Measurements from ENCODE around the gene CNKSR3. TPM values are rescaled to one million over a fixed set of nuclear protein-coding genes. Genes with fewer than 3 reads are reported as not detected.
A peak's percentile ranks its signal among the peaks of the same experiment; 100 is the strongest.

CNKSR3 gene
- total RNA-seq, 1 experiment from 2014 or later, result 14.7 TPM

DNA sequence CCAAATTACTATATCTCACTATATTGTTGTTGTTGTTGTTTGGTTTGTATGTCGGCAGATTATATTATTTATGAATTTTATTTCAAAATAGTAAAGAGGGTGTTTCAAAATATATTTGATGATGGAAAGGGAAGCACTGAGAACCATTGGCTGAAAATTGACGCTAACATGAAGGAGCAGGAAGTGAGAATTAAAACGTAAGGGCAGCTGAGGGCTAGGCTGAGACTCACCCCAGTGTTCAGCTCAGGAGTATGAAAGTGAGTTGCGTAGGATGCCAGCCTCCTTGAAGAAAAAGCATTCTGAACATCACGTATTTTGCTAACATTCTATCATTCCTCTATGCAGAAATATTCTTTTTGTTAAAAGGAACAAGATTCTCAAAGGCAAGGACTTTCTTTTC, 143.1 kb downstream of the CNKSR3 start:
- Histone ChIP-seq H3K4me3 (no peak overlapping the region), H3K27ac (no peak overlapping the region), H3K4me1 (replicated peaks) (peaks cover 5% of the 10 kb centered on the region), H3K36me3 (no peaks in the 10 kb centered on the region), H3K9me3 (replicated peaks) (no peaks in the 10 kb centered on the region), H3K27me3 (replicated peaks) (no peaks in the 10 kb centered on the region)
- DNase-seq (ENCODE audit: low read depth in 1 of 2, low spot score in 2 of 2), result no peak

DNA sequence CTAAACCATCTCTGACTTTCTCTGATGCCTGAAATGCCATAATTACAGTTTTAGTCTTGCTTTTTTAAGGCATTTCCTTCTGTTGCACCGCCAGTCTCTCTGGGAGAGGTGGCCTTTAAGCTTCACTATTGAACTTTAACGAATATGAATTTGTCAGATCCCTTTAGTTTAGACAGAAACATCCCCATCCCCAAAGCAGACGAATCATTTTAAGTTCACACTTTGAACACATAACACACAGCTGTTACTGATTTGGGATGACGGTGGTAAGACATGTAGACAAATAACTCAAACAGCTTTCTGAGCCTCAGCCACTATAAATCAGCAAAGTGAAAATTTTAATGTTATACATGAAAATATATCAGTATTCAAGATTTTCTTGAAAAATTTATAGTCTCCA, 146.7 kb downstream of the CNKSR3 start:
- no peak for DNase-seq (ENCODE audit: low read depth in 1 of 2, low spot score in 2 of 2)
- no peak overlapping the region for H3K4me3 ChIP-seq
- H3K4me1 ChIP-seq (replicated peaks), result no peaks in the 10 kb centered on the region; the same call in 1 of the 2 replicates
- H3K27me3 ChIP-seq (replicated peaks), result no peaks in the 10 kb centered on the region
- no peak overlapping the region for H3K27ac ChIP-seq
- no peaks in the 10 kb centered on the region for H3K9me3 ChIP-seq (replicated peaks)
- no peaks in the 10 kb centered on the region for H3K36me3 ChIP-seq

DNA sequence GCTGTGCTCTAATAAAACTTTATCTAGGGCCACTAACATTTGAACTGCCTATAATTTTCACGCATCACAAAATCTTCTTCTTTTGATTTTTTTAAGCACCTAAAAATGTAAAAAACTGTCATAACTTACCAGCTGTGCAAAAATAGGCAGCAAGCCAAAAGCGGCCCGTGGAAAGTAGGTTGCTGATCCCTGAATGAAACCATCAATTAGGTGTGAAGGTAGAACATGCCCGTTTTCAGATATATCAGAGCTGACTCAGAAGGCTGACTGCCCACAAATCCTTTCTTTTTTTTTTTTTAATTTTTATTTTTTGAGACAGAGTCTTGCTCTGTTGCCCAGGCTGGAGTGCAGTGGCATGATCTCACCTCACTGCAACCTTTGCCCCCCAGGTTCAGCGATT, 149.0 kb downstream of the CNKSR3 start:
- Histone ChIP-seq H3K27ac (no peak overlapping the region), H3K4me3 (no peak overlapping the region), H3K4me1 (replicated peaks) (peaks cover 9% of the 10 kb centered on the region), H3K27me3 (replicated peaks) (no peaks in the 10 kb centered on the region), H3K9me3 (replicated peaks) (no peaks in the 10 kb centered on the region), H3K36me3 (no peaks in the 10 kb centered on the region)
- no peak for DNase-seq (ENCODE audit: low read depth in 1 of 2, low spot score in 2 of 2)

- Histone ChIP-seq H3K4me1 (replicated peaks) (peaks cover 9% of the 10 kb centered on the region), H3K27ac (no peak overlapping the region), H3K27me3 (replicated peaks) (no peaks in the 10 kb centered on the region), H3K36me3 (no peaks in the 10 kb centered on the region), H3K4me3 (no peak overlapping the region), H3K9me3 (replicated peaks) (no peaks in the 10 kb centered on the region)
- DNase-seq (ENCODE audit: low read depth in 1 of 2, low spot score in 2 of 2), result no peak
These were observed 150.0 kb downstream of the CNKSR3 start for GRCh38 chr6:154360476-154360875.

DNA sequence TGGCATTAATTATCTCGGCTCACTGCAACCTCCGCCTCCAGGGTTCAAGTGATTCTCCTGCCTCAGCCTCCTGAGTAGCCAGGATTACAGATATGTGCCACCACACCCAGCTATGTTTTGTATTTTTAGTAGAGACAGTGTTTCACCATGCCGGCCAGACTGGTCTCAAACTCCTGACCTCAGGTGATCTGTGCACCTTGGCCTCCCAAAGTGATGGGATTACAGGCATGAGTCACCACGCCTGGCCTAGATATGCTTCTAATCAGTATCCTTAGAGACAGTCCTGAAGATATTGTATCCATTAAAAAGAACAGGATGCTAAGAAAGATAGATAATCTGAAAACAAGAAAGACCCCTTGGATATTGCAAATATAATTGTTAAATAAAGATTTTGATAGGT, 150.8 kb downstream of the CNKSR3 start:
- H3K9me3 ChIP-seq (replicated peaks), result no peaks in the 10 kb centered on the region
- no peak overlapping the region for H3K4me3 ChIP-seq
- no peaks in the 10 kb centered on the region for H3K36me3 ChIP-seq
- no peak overlapping the region for H3K27ac ChIP-seq
- no peaks in the 10 kb centered on the region for H3K27me3 ChIP-seq (replicated peaks)
- DNase-seq (ENCODE audit: low read depth in 1 of 2, low spot score in 2 of 2), result no peak
- peaks cover 12% of the 10 kb centered on the region for H3K4me1 ChIP-seq (replicated peaks)

GRCh38 chr6:154359161-154359574, 151.3 kb downstream of the CNKSR3 start:
- DNase-seq (ENCODE audit: low read depth in 1 of 2, low spot score in 2 of 2), result no peak
- H3K27me3 ChIP-seq (replicated peaks), result no peaks in the 10 kb centered on the region
- H3K4me1 ChIP-seq (replicated peaks), result peaks cover 12% of the 10 kb centered on the region
- no peak overlapping the region for H3K4me3 ChIP-seq
- H3K36me3 ChIP-seq, result no peaks in the 10 kb centered on the region
- no peak overlapping the region for H3K27ac ChIP-seq
- no peaks in the 10 kb centered on the region for H3K9me3 ChIP-seq (replicated peaks)

- H3K27ac ChIP-seq, result peak overlapping the region; percentile 52
- no peaks in the 10 kb centered on the region for H3K36me3 ChIP-seq
- H3K27me3 ChIP-seq (replicated peaks), result no peaks in the 10 kb centered on the region
- H3K9me3 ChIP-seq (replicated peaks), result no peaks in the 10 kb centered on the region
- no peak overlapping the region for H3K4me3 ChIP-seq
- peaks cover 12% of the 10 kb centered on the region for H3K4me1 ChIP-seq (replicated peaks)
- DNase-seq (ENCODE audit: low read depth in 1 of 2, low spot score in 2 of 2), result peak; percentile 54 to 70
These were observed 152.4 kb downstream of the CNKSR3 start for GRCh38 chr6:154358019-154358545.

DNA sequence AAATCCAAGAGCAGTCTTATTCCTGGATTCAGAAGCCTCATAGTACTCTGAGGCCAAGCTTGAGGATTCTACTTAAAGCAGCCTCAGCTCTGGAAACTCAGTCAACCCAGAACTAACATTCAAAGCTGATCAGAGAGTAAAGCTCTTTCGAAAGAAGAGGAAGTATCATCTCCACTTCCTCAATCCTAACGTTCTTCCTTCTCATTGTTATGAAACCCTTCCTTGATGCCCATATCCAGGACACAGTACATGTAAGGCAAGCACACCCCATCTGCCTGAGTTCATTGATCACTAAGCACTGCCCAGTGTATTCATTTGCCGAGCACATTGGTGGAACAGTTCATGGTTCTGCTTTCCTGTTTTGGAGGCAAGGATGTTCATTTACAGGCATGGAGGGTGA, 153.8 kb downstream of the CNKSR3 start, which contains the start of gene IPCEF1:
Gene IPCEF1 (minus strand): TSS at position 114 of the 400 bp plus-strand sequence. CDS start 90,856 bp downstream, outside the sequence.
- DNase-seq (ENCODE audit: low read depth in 1 of 2, low spot score in 2 of 2), result no peak
- peaks cover 12% of the 10 kb centered on the region for H3K4me1 ChIP-seq (replicated peaks)
- H3K9me3 ChIP-seq (replicated peaks), result no peaks in the 10 kb centered on the region
- H3K27ac ChIP-seq, result no peak within 1 kb of the TSS
- no peaks in the 10 kb centered on the region for H3K36me3 ChIP-seq
- no peaks in the 10 kb centered on the region for H3K27me3 ChIP-seq (replicated peaks)
- H3K4me3 ChIP-seq, result no peak within 1 kb of the TSS

DNA sequence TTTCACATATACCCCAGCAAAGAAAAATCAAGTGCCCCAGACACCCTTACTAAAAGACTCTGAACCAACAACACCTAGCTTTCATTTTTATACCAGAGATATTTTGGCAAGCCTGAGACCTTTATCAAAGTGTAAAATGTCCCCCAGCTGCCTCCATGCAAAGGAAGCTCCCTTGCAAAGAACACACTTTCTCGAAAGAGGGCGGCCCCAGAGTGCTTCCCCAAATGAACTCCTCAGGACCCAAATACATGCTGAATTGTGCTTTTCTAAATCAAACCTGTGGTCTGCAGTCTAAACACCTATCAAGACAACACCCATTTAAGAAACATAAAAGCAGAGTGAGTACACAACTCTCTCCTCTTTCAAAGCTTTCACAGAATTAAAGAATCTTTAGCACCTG, 154.4 kb downstream of the CNKSR3 start:
- peaks cover 12% of the 10 kb centered on the region for H3K4me1 ChIP-seq (replicated peaks)
- H3K27ac ChIP-seq, result no peak overlapping the region
- H3K36me3 ChIP-seq, result no peaks in the 10 kb centered on the region
- no peak for DNase-seq (ENCODE audit: low read depth in 1 of 2, low spot score in 2 of 2)
- no peaks in the 10 kb centered on the region for H3K27me3 ChIP-seq (replicated peaks)
- no peaks in the 10 kb centered on the region for H3K9me3 ChIP-seq (replicated peaks)
- H3K4me3 ChIP-seq, result no peak overlapping the region

DNA sequence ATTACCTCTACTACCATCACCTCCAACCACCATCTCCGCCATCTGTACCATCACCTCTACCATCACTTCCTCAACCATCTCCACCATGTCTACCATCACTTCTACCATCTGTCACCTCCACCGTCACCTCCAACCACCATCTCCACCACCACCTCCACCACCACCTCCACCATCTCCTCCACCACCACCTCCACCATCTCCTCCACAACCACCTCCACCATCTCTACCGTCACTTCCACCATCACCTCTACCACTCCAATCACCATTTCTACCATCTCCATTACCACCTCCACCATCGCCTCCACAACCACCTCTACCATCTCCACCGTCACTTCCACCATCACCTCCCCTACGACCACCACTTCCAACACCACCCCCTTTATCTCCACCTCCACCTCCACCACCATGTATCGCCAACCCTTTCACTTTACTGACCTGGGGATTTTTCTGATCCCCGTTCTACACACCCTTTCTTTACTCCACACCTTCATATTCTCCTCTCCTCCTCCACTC, 156.2 kb downstream of the CNKSR3 start:
- DNase-seq (ENCODE audit: low read depth in 1 of 2, low spot score in 2 of 2), result no peak
- Histone ChIP-seq H3K27me3 (replicated peaks) (no peaks in the 10 kb centered on the region), H3K4me1 (replicated peaks) (peaks cover 20% of the 10 kb centered on the region), H3K36me3 (no peaks in the 10 kb centered on the region), H3K4me3 (no peak overlapping the region), H3K27ac (no peak overlapping the region), H3K9me3 (replicated peaks) (no peaks in the 10 kb centered on the region)

- H3K4me1 ChIP-seq (replicated peaks), result peaks cover 19% of the 10 kb centered on the region
- no peaks in the 10 kb centered on the region for H3K27me3 ChIP-seq (replicated peaks)
- DNase-seq (ENCODE audit: low read depth in 1 of 2, low spot score in 2 of 2), result no peak
- no peaks in the 10 kb centered on the region for H3K36me3 ChIP-seq
- no peaks in the 10 kb centered on the region for H3K9me3 ChIP-seq (replicated peaks)
- no peak overlapping the region for H3K4me3 ChIP-seq
- H3K27ac ChIP-seq, result no peak overlapping the region
These were observed 156.9 kb downstream of the CNKSR3 start for GRCh38 chr6:154353626-154354025.

DNA sequence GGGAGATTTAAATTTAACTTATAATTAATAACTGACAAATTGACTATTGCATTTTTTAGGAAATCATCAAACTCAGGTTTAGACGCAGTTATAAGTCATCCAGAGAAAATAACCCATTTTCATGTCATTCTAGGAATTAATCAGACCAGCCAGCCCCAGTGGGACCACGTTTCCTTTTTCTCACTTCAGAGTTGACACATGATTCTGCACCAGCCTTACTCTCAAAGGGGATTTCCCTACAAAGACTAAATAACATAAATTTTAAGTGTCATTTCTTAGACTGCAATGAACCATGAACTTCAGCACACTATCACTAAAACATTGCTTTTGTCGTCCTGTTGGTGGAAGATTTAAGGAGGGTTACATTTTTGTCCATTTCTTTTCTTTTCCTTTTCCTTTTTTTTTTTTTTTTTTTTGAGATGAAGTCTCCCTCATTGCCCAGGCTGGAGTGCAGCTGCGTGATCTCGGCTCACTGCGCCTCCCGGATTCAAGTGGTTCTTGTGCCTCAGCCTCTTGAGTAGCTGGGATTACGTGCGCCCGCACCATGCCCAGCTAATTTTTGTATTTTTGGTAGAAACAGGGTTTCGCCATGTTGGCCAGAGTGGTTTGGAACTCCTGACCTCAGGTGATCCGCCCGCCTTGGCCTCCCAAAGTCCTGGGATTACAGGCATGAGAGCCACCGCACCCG, 157.4 kb downstream of the CNKSR3 start:
- Histone ChIP-seq H3K9me3 (replicated peaks) (no peaks in the 10 kb centered on the region), H3K4me1 (replicated peaks) (peaks cover 13% of the 10 kb centered on the region), H3K27ac (no peak overlapping the region), H3K36me3 (no peaks in the 10 kb centered on the region), H3K27me3 (replicated peaks) (no peaks in the 10 kb centered on the region), H3K4me3 (no peak overlapping the region)
- no peak for DNase-seq (ENCODE audit: low read depth in 1 of 2, low spot score in 2 of 2)

DNA sequence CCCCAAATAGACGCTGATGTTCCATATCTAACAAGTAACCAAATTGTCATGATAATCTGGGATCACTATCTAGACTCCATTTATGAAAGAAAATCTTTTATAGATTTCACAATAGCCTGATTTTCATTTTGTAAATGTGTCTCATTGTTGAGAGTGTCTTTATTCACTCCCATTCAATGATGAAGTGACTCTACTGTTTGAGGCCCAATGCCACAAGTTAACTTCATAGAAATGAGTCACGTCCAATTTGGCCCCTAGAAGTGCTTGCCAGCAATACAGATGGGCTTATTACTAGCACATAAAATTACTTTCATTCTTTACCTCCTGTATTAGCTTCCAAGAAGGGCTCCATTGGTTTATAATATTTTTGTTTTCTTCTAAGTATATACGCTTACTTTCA, 160.2 kb downstream of the CNKSR3 start:
- Histone ChIP-seq H3K27ac (no peak overlapping the region; the same call in 1 of the 2 replicates), H3K9me3 (replicated peaks) (no peaks in the 10 kb centered on the region; the same call in 1 of the 2 replicates), H3K4me1 (replicated peaks) (peaks cover 19% of the 10 kb centered on the region), H3K27me3 (replicated peaks) (no peaks in the 10 kb centered on the region), H3K36me3 (no peaks in the 10 kb centered on the region), H3K4me3 (no peak overlapping the region)
- peak in 1 of 2 experiments; percentile 25 for DNase-seq (ENCODE audit: low read depth in 1 of 2, low spot score in 2 of 2)

DNA sequence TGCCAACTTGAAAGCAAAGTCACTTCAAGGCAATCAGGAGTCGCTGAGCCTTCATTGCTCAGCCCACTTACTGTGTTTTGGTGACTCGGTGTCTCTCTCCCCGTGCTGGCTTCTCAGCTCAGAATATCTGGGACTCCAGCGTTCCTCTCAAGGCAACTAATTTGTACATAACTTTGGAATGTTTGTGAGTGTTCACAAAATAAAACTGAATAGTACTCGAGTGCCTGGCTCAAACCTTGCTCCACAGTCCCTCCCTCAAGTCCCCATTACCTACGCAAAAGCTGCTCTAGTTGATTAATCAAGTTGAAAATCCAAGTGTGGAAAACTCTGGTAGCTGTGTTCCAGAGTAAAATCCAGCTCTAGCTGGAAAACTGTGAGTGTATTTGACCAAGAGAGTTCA, 162.5 kb downstream of the CNKSR3 start:
- no peaks in the 10 kb centered on the region; the same call in 1 of the 2 replicates for H3K9me3 ChIP-seq (replicated peaks)
- no peak overlapping the region for H3K4me3 ChIP-seq
- H3K4me1 ChIP-seq (replicated peaks), result peaks cover 17% of the 10 kb centered on the region
- H3K27me3 ChIP-seq (replicated peaks), result no peaks in the 10 kb centered on the region
- no peak for DNase-seq (ENCODE audit: low read depth in 1 of 2, low spot score in 2 of 2)
- no peaks in the 10 kb centered on the region for H3K36me3 ChIP-seq
- H3K27ac ChIP-seq, result no peak overlapping the region

All from SJSA1 (cell line).